SK-N-MC (cell line): Measurements from ENCODE around the gene IFT27.

ENCODE experiments used
- EZH2 ChIP-seq: fragments of 200-600 bp; sonication (generic); IDR thresholded peaks from one replicate; pipeline ENCODE4 v1.6.1; 2017; ENCODE audit warnings: antibody characterized with exemption
- POLR2AphosphoS5 ChIP-seq: IDR thresholded peaks from 2 replicates; pipeline ENCODE4 v1.6.1; 2012; ENCODE audit warnings: mild to moderate bottlenecking, low read depth, low read length, borderline replicate concordance

DNA sequence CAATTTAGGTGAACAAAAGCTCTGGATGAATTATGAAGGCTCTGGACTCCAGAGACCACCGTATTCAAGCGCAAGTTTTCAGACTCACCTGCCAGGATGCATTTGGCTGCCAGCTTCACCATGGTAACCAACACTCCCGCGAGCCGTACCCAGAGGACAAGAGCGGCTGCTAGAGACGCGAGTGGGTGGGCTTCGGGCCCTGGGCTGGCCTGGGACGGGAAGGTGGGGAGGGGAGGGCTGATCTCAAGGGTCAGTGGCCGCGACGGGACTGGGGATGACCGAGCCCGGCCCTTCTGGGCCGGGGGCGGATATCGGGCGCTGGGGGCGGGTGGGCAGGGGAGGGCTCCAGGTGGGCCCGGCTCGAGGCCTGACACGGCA, 344 bp downstream of the IFT27 start:
- no peak for TF ChIP-seq EZH2
- TF ChIP-seq POLR2AphosphoS5 = no peak
